ENCODE results near the gene FGD4.

- no peak for TF ChIP-seq EZH2 (IDR thresholded peaks at IDR 0.05; ENCODE audit: insufficient read depth, poor library complexity, severe bottlenecking)
- TF ChIP-seq EZH2phosphoT487 (IDR thresholded peaks at IDR 0.05; ENCODE audit: insufficient read depth, low read depth), result no peak
Measured at GRCh38 chr12:32577328-32577727, 178.0 kb downstream of the FGD4 start.

Data from GM23248 (cell line).